Ovary (tissue), 9 donors: ENCODE results near the gene NAA20. TPM values are rescaled to one million over a fixed set of nuclear protein-coding genes. Genes with fewer than 3 reads are reported as not detected.

Source experiments
- DNase-seq, 5 donors: peaks; one replicate each; pipeline ENCODE4 v3.0.0-alpha.2; 2019 to 2020
- H3K27ac ChIP-seq, 2 donors: fragments of 200-600 bp; one replicate each; pipeline versions ENCODE4 v1.5.1 to v1.8.0; 2019 to 2022
- H3K27me3 ChIP-seq: fragments of 200-600 bp; one replicate; pipeline ENCODE4 v1.8.0; 2022
- H3K36me3 ChIP-seq: fragments of 200-600 bp; sonication (generic); one replicate; pipeline ENCODE4 v1.5.1; 2019
- H3K4me1 ChIP-seq: one replicate; pipeline ENCODE4 v1.8.1; 2013; ENCODE audit warnings: mild to moderate bottlenecking, moderate library complexity; ENCODE audit not compliant: insufficient read depth
- H3K4me3 ChIP-seq: fragments of 200-600 bp; sonication (generic); one replicate; pipeline ENCODE4 v1.5.1; 2017
- H3K9me3 ChIP-seq, 2 donors: fragments of 200-600 bp in 1 of 2; sonication (generic) in 1 of 2; one replicate each; pipeline versions ENCODE4 v1.5.1 to v1.8.1; 2013 to 2019; ENCODE audit warnings: mild to moderate bottlenecking in 1 of 2, moderate library complexity in 1 of 2
- CTCF ChIP-seq, 3 donors: fragments of 450-650 bp in 2 of 3; fragments of 200-600 bp in 1 of 3; IDR thresholded peaks; one replicate each; pipeline versions ENCODE4 v1.5.1 to v1.8.0; 2016 to 2022; ENCODE audit warnings: antibody characterized with exemption in 3 of 3, mild to moderate bottlenecking in 1 of 3
- EP300 ChIP-seq: sonication (generic); formaldehyde crosslinking; IDR thresholded peaks from one replicate; pipeline ENCODE4 v1.6.1; 2017; ENCODE audit warnings: antibody characterized with exemption
- POLR2A ChIP-seq: fragments of 450-650 bp; IDR thresholded peaks from one replicate; pipeline ENCODE4 v1.6.1; 2017; ENCODE audit warnings: antibody characterized with exemption, mild to moderate bottlenecking, moderate library complexity
- WGBS, 3 donors: extraction: QIAGEN DNeasy Blood & Tissue Kit in 1 of 3; methylation state at CpG; one replicate each; pipeline versions ENCODE4 v1.1.5 to v1.1.7; 2013 to 2017; 5-methylcytosine and 5-hydroxymethylcytosine counted together
- intact Hi-C, 4 donors: fragments of 100-400 bp; cut with DNase I; formaldehyde crosslinking; loops; one replicate each; pipeline versions ENCODE4 v1.11.0 to v1.15.1; 2022 to 2023
- polyA plus RNA-seq, 2 donors: library from polyadenylated mRNA; stranded (reverse); fragments of 200-250 nt in 1 of 2; fragments of 350-450 nt in 1 of 2; fragmentation: Illumina TruSeq in 1 of 2; extraction: RNeasy Lipid Tissue Mini Kit (QIAGEN cat#74804) in 1 of 2; gene quantifications; one replicate each; pipeline ENCODE4 v1.2.3, GENCODE V29; 2013 to 2014
- total RNA-seq, 7 donors: library from RNA; depleted of rRNA in 2 of 7; stranded (reverse); fragments of >200 nt in 2 of 7; fragmentation: NEBNext Ultra II Directional in 3 of 7; extraction: Animal tissue kit (Norgen Biotek cat#: 25700) in 3 of 7; gene quantifications; one replicate each; pipeline versions ENCODE4 v1.1.0 to v1.2.4, GENCODE V29; 2016 to 2023
- donor health status: DM: no; HTN: no; CAD: no; lungs with moderate emphysema.
- donor health status: DM: no; HTN: no; CAD: no.
- donor health status: Bipolar disorder and iron deficiency.
- donor health status: DM: yes; HTN: yes; CAD: no.
- donor health status: DM: no; HTN: no; CAD: no.
- donor health status: DM: yes; HTN: yes; CAD: no.

Gene NAA20
- total and polyA plus RNA-seq, 9 donors = 19.4 to 67.6 (median 46.1) TPM

- TF ChIP-seq EP300 = no peak
- no peak for TF ChIP-seq POLR2A
- TF ChIP-seq CTCF (IDR thresholded peaks at IDR 0.05) = no peak
- Histone ChIP-seq H3K4me3 (no peak overlapping the region), H3K27ac (no peak overlapping the region), H3K36me3 (no peaks in the 10 kb centered on the region), H3K4me1 (peaks cover 11% of the 10 kb centered on the region), H3K9me3 (no peaks in the 10 kb centered on the region), H3K27me3 (no peaks in the 10 kb centered on the region)
- DNase-seq = no peak
- intact Hi-C loops = no loop called here
- WGBS, 3 donors = 57 to 73% (median 68%) methylated on average over 2 of the region's 2 CpGs
These were observed 2.0 kb downstream of the NAA20 start for GRCh38 chr20:20019123-20019522.

- TF ChIP-seq POLR2A = no peak
- TF ChIP-seq CTCF (IDR thresholded peaks at IDR 0.05) = no peak
- TF ChIP-seq EP300 = no peak
- peaks cover 11% of the 10 kb centered on the region for H3K4me1 ChIP-seq
- intact Hi-C loops = no loop called here
- WGBS, 3 donors = 82 to 88% (median 84%) methylated on average over 11 of the region's 11 CpGs
- no peaks in the 10 kb centered on the region for H3K36me3 ChIP-seq
- no peak overlapping the region for H3K4me3 ChIP-seq
- no peak overlapping the region for H3K27ac ChIP-seq
- H3K9me3 ChIP-seq = no peaks in the 10 kb centered on the region
- H3K27me3 ChIP-seq = no peaks in the 10 kb centered on the region
- DNase-seq = no peak
These were observed 3.7 kb downstream of the NAA20 start for GRCh38 chr20:20020908-20021307.

GRCh38 chr20:20021835-20022234 lies 4.7 kb downstream of the NAA20 start:
- Histone ChIP-seq H3K27ac (no peak overlapping the region), H3K9me3 (no peaks in the 10 kb centered on the region), H3K4me1 (peaks cover 11% of the 10 kb centered on the region), H3K27me3 (no peaks in the 10 kb centered on the region), H3K36me3 (no peaks in the 10 kb centered on the region), H3K4me3 (no peak overlapping the region)
- WGBS, 3 donors = 39 to 57% (median 53%) methylated on average over 7 of the region's 7 CpGs
- intact Hi-C loops = no loop called here
- DNase-seq = no peak
- TF ChIP-seq POLR2A (no peak), EP300 (no peak), CTCF (IDR thresholded peaks at IDR 0.05) (no peak)

- Histone ChIP-seq H3K4me3 (no peak overlapping the region), H3K9me3 (no peaks in the 10 kb centered on the region), H3K27ac (no peak overlapping the region), H3K27me3 (no peaks in the 10 kb centered on the region), H3K4me1 (peaks cover 11% of the 10 kb centered on the region), H3K36me3 (no peaks in the 10 kb centered on the region)
- no peak for DNase-seq
- TF ChIP-seq EP300 (no peak), CTCF (IDR thresholded peaks at IDR 0.05) (no peak), POLR2A (no peak)
- intact Hi-C loops = no loop called here
These were observed 5.3 kb downstream of the NAA20 start for GRCh38 chr20:20022498-20022897.

- no peak for TF ChIP-seq CTCF (IDR thresholded peaks at IDR 0.05)
- TF ChIP-seq POLR2A = no peak
- no peak for TF ChIP-seq EP300
- H3K4me1 ChIP-seq = peaks cover 8% of the 10 kb centered on the region
- no peak overlapping the region for H3K27ac ChIP-seq
- H3K4me3 ChIP-seq = no peak overlapping the region
- 82 to 96% (median 91%) methylated on average over 3 of the region's 3 CpGs for WGBS, 3 donors
- no peaks in the 10 kb centered on the region for H3K9me3 ChIP-seq
- no peaks in the 10 kb centered on the region for H3K36me3 ChIP-seq
- H3K27me3 ChIP-seq = no peaks in the 10 kb centered on the region
- intact Hi-C loops = no loop called here
- DNase-seq = no peak
These were observed 6.2 kb downstream of the NAA20 start for GRCh38 chr20:20023395-20023794.
